ENCODE results near the gene DLGAP1. TPM values are rescaled to one million over a fixed set of nuclear protein-coding genes. Genes with fewer than 3 reads are reported as not detected.

DLGAP1 gene
- total and polyA plus RNA-seq, 2 of the 4 experiments (the other 2 are of a cell fraction), result under 0.01 to 0.09 TPM

GRCh38 chr18:3526421-3527354, 928.4 kb downstream of the DLGAP1 start (continued):
- no peak for TF ChIP-seq RCOR1 (IDR thresholded peaks at IDR 0.05; ENCODE audit: insufficient replicate concordance, low read length)

- BruUV-seq (replicated peaks), result no TSS peak
- H3K4me2 ChIP-seq (ENCODE audit: low read depth, low read length), result peak overlapping the region; percentile 3; the same call in 1 of the 2 replicates
- H3K4me1 ChIP-seq (ENCODE audit: control insufficient read depth, insufficient read depth, low read length), result peaks cover 2% of the 10 kb centered on the region; the same call in 1 of the 2 replicates
- no peaks in the 10 kb centered on the region for H3K9me1 ChIP-seq (ENCODE audit: insufficient read depth, low read length)
- no peak overlapping the region for H2BK5ac ChIP-seq (ENCODE audit: low read depth, low read length, poor library complexity, severe bottlenecking)
- no peak overlapping the region for H2AK5ac ChIP-seq (ENCODE audit: low read depth, low read length)
- no peak overlapping the region for H3K4me3 ChIP-seq (ENCODE audit: insufficient read depth, low read depth, low read length)
- no peak overlapping the region for H2BK20ac ChIP-seq (ENCODE audit: low read depth, low read length)
- DNase-seq, result no peak
- no peak overlapping the region for H3K56ac ChIP-seq (ENCODE audit: extremely low read depth, insufficient read depth, low read length)
- in situ Hi-C loops (cut with MboI; ENCODE audit: low sequenced_read_pairs), result no loop called here
- no peaks in the 10 kb centered on the region for H3K36me3 ChIP-seq (ENCODE audit: control insufficient read depth, insufficient read depth, low read length)
- H3K9ac ChIP-seq (ENCODE audit: low read depth, low read length), result no peak overlapping the region
- intact Hi-C loops (cut with micrococcal nuclease), result no loop called here
- H2BK15ac ChIP-seq (ENCODE audit: low read depth, low read length), result no peak overlapping the region
- no peak overlapping the region for H3K14ac ChIP-seq (replicated peaks; ENCODE audit: low read depth, low read length)
- no peak overlapping the region for H2AFZ ChIP-seq (replicated peaks; ENCODE audit: low read length, poor library complexity)
- peaks cover 3% of the 10 kb centered on the region; the same call in 1 of the 2 replicates for H3K9me3 ChIP-seq (ENCODE audit: control insufficient read depth, insufficient read depth, low read length)
- H4K8ac ChIP-seq (ENCODE audit: low read depth in 2 of 2, low read length in 2 of 2), result no peak overlapping the region
- no peak overlapping the region for H3K18ac ChIP-seq (ENCODE audit: low read depth, low read length)
- H4K91ac ChIP-seq (ENCODE audit: insufficient read depth, low read depth, low read length), result no peak overlapping the region
- no peak overlapping the region for H2BK120ac ChIP-seq (ENCODE audit: low read depth, low read length)
- dilution Hi-C loops (cut with HindIII; ENCODE audit: low sequenced_read_pairs, unreplicated experiment), result no loop called here
- ChIA-PET CTCF (no interaction called here), POLR2A (ENCODE audit: unreplicated experiment) (no interaction called here)
- WGBS, 2 experiments (ENCODE audit: extremely low coverage in 2 of 2, insufficient read length in 1 of 2), result 83% methylated on average over 3 of the region's 10 CpGs; no CpG with 5 or more reads in 1 of the 2 experiments
- no peak; the same call in 1 of the 2 replicates for ATAC-seq (ENCODE audit: low read depth)
- no peak overlapping the region for H2AK9ac ChIP-seq (replicated peaks; ENCODE audit: low read depth, low read length, poor library complexity)
- no peaks in the 10 kb centered on the region for H3K79me1 ChIP-seq (ENCODE audit: low read depth in 1 of 2, low read length in 2 of 2)
- H3K4ac ChIP-seq (ENCODE audit: low read depth, low read length), result no peak overlapping the region
- peaks cover 4% of the 10 kb centered on the region; the same call in 1 of the 2 replicates for H3K27me3 ChIP-seq (ENCODE audit: control insufficient read depth, insufficient read depth, low read length)
- H3K23ac ChIP-seq (ENCODE audit: low read depth, low read length), result no peak overlapping the region
- no peak overlapping the region for H3K27ac ChIP-seq (ENCODE audit: insufficient read depth, low read length)
- no peak overlapping the region for H4K5ac ChIP-seq (ENCODE audit: low read depth, low read length)
- H4K20me1 ChIP-seq (ENCODE audit: insufficient read depth, low read length), result no peaks in the 10 kb centered on the region
- TF ChIP-seq MAFK (IDR thresholded peaks at IDR 0.05; ENCODE audit: low read depth, low read length) (no peak), RFX5 (IDR thresholded peaks at IDR 0.05; ENCODE audit: low read depth, low read length) (no peak), RAD21 (IDR thresholded peaks at IDR 0.05; ENCODE audit: low read length) (no peak), FOS (IDR thresholded peaks at IDR 0.05; ENCODE audit: low read depth, low read length) (no peak), CEBPB (IDR thresholded peaks at IDR 0.05; ENCODE audit: low read depth, low read length) (no peak), BHLHE40 (IDR thresholded peaks at IDR 0.05; ENCODE audit: low read depth, low read length) (no peak), ELK1 (IDR thresholded peaks at IDR 0.05; ENCODE audit: borderline replicate concordance, low read depth, low read length) (no peak), MAZ (IDR thresholded peaks at IDR 0.05; ENCODE audit: borderline replicate concordance, low read depth, low read length) (no peak), USF2 (IDR thresholded peaks at IDR 0.05; ENCODE audit: low read depth, low read length) (no peak), MXI1 (IDR thresholded peaks at IDR 0.05; ENCODE audit: borderline replicate concordance, low read depth, low read length) (no peak), SMC3 (IDR thresholded peaks at IDR 0.05; ENCODE audit: low read depth, low read length) (no peak), POLR2A (IDR thresholded peaks at IDR 0.05; ENCODE audit: low read depth, low read length) (no peak), RCOR1 (IDR thresholded peaks at IDR 0.05; ENCODE audit: insufficient replicate concordance, low read length) (no peak), CHD1 (IDR thresholded peaks at IDR 0.05; ENCODE audit: low read depth, low read length) (no peak)
These were observed 929.2 kb downstream of the DLGAP1 start for GRCh38 chr18:3525870-3526420.
